Activated T-helper 9 cell treated with anti-CD3 and anti-CD28 coated beads, Interleukin-2, amount 50 U/mL, for 16 hours (primary cell): ENCODE results near the gene CEP135.

Experiments
- DNase-seq: peaks from one replicate; pipeline ENCODE4 v3.0.0-alpha.2; 2020; ENCODE audit warnings: low read depth

Gene CEP135

DNA sequence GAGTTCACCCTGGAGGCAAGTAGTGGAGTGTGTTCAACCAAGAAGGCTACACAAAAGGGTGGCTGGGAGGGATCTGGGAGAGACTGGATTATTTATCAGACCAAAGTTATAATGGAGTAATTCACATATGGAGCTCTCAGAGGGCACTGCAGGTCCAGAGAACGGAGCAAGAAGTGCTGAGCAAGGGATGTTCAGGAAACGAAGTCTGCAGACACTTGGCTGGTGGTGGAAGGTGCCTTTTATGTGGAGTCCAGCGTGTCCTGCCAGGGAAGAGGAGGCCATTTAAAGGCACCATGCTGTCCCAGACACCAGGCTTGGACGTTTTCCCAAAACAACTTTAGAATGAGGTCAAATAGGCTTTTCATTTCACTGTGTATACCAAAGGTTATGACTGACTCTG is 130.1 kb downstream of the CEP135 start:
- no peak for DNase-seq

GRCh38 chr4:56080384-56080783 is 131.6 kb downstream of the CEP135 start:
- DNase-seq, result no peak

GRCh38 chr4:56082829-56083228 is 134.1 kb downstream of the CEP135 start:
- no peak for DNase-seq
